Embryonic facial prominence (tissue), 1 donor: ENCODE measurements around the gene TRAF1.
"Not testable (repeated sequence)": the region's sequence is repeated elsewhere in the genome, so short reads cannot be mapped to it uniquely, and the experiment has no call there.

Source experiments
- DNase-seq: peaks from one replicate; pipeline ENCODE4 v3.0.0-alpha.2; 2016; ENCODE audit errors: extremely low spot score

TRAF1 gene, protein sequence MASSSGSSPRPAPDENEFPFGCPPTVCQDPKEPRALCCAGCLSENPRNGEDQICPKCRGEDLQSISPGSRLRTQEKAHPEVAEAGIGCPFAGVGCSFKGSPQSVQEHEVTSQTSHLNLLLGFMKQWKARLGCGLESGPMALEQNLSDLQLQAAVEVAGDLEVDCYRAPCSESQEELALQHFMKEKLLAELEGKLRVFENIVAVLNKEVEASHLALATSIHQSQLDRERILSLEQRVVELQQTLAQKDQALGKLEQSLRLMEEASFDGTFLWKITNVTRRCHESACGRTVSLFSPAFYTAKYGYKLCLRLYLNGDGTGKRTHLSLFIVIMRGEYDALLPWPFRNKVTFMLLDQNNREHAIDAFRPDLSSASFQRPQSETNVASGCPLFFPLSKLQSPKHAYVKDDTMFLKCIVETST

DNA sequence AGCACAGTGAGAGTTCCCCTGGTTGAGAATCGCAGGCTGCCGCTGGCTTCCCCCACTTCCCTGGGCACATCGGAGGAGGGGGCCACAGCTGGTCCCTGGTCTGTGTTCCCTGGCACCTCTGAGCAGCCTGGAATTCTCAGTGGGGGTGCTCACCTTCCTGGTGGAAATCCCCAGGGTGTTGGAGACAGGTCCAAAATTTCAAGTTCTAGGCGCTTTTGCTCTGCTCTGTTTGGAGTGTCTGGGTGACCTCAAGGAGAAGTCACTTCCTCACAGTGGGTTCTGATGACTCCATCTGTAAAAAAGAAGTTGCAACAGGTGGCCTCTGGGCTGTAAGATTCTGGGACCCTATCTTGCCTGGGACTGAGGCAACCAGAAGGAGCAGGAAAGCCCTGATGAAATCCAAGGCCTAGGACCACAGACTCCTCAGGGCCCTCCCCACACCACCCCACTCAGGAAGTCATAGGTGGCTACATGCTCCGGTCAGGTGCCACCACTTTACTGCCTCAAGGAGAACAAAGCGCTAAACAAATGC is at the start of gene TRAF1:
Gene TRAF1 (minus strand): TSS at position 400 of the 532 bp plus-strand sequence. CDS start 721 bp downstream, outside the sequence.
- no peak for DNase-seq

DNA sequence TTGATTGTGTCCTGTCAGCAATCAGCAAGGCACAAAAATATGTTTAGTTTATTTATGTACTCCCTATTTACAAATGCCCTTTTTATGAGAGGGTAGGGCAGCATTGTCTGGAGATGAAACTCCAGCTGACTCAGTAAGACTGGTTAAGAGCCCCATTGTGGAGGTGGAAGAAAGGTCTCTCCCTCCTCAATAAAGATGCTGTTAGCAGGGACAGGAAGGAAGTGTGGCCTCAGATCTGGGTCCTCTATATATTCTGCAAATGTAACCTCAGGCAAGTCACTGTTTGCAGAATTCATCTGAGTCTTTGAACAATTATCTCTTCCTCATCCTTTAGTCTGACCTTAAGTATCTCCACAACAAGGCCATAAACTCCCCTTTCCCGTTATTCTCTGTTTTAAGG is 48.3 kb upstream of the TRAF1 start:
- no peak for DNase-seq

DNA sequence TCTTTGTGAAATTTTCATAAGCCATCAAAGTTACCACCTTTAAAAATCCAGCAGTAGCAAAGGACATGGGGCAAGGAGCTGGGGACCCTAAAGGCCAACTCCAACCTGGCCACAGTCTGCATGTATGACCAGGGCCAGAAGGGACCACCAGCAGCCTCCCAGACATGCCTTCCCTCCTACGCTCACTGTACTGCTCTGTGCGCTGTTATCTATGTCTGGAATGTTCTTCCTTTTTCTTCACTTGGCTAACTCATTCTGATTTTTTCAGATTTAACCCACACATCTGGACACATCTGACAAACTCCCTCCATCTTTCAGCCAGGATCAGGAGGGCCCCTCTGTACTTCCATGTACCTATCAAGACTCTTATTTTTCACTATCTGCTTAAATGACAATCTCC is 47.6 kb upstream of the TRAF1 start:
- DNase-seq: no peak

DNA sequence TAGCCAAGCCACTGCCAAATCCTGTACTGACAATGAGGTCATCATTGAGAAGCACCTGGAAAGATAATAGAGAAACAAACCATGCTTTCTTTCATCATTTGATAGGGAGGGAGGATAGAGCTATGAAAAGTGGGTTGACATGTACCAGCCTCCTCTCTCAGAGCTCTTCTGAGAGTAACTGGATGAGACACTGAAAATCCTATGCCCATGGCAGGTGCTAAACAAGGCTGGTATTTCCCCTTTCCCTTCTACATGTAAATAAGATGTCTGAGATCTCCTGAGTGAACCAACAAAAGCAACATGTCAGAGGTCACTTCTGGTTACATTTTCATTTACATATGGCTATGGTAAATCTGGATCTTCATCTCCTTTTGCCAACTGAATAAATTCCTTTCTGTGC is 45.3 kb upstream of the TRAF1 start:
- no peak for DNase-seq

DNA sequence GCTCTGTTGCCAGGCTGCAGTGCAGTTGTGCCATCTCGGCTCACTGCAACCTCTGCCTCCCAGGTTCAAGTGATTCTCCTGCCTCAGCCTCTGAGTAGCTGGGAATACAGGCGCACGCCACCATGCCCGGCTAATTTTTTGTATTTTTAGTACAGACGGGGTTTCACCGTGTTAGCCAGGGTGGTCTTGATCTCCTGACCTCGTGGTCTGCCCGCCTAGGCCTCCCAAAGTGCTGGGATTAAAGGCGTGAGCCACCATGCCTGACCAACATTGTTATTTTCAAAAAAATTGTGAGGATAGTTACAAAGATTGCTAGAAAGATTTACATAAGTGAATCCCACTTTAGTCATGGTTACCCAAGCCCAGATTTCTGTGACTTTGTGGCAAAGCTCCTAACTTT is 44.9 kb upstream of the TRAF1 start:
- not testable (repeated sequence) for DNase-seq

DNA sequence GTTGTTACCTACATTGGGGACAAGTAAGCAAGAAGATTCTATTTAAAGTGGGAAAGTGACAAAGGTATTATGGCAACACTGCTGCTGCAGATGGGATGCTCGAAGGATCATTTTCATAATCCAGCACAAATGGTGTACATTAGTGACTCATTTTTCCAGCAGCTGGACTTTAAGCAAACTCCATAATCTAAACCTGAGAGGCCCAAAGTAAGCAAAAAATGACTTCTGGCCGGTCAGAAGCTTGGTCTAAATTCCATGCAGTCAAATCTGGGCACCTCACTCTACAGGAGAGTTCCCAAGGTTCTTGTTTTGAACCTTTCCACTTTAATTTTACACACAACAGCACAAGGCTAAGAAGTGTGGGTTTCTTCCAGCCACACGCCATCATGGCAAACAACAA is 43.6 kb upstream of the TRAF1 start:
- DNase-seq: no peak

DNA sequence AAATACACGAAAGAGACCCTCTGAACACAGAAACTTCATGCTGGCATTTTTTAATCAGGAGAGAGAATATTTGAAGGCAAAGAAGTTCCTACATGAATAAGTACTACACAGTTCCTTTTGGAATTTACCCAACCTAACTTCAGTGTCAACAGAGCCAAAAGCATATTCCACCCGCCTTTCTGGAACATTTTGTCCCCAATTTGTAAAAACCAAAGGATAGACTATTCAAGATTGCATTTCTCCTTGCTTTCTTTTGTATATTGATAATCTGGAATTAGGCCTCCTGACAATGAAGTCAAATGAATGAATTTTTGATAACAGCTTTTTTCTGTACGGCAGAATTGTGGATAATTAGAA is 39.4 kb upstream of the TRAF1 start:
- no peak for DNase-seq

DNA sequence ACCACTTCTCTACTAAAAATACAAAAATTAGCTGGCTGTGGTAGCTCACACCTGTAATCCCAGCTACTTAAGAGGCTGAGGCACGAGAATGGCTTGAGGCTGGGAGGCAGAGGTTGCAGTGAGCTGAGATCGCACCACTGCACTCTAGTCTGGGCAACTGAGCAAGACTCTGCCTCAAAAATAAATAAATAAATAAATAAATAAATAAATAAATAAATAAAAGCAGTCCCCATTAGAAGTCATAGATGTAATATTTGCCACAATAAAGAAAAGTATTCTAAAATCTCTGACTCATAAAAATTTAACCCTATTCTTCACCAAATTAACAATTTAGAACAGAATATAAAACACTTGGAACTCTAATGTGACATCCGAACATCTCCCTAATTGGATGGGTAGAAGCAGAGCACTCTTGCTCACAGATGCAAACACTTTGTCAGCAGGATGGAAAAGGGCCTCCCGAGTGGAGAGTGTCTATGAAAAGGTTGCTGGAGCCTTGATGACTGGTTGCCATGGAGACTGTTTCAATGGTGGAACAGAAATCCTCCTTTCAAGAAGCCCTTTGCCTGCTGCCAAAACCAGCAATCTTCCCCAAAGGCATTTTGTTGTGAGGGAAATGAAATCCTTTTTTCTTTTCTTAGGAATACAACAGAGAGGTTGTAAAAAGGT is 38.9 kb upstream of the TRAF1 start:
- peak; percentile 82 for DNase-seq

DNA sequence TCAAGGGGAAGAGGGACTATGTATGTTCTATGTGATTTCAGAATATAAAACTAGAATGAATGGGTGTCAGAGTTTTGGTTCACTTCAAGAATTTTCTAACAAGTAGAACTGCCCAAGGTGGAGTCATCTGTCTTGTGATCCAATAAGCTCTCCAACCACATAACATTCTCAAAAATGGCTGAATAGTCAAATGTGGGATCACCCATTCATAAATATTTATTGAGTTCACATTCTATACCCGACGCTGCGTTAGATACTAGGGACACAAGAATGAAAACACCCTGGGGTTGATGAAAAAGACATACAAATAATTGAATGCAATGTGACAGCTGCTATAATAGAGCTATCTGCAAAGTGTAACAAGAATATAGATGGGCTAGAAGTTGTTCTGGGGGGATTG is 35.3 kb upstream of the TRAF1 start:
- DNase-seq: no peak

DNA sequence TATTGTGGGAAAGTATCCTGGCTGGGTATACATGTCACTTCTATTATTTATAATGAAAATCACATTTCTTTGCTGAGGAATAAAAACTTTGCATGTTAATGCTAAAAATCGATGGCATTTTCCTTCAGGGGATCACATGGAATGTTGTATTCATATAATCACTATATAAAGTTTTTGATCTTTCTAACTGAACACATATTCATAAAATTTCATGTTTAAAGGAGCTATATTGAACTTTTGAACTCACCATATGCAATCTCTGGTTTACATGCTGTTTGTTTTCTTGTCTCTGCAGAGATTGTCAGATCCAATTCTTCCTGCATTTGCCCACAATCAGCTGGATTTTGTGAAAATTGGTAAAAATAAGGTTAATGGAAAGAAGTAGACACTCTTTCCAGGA is 33.4 kb upstream of the TRAF1 start:
- DNase-seq: peak; percentile 38

DNA sequence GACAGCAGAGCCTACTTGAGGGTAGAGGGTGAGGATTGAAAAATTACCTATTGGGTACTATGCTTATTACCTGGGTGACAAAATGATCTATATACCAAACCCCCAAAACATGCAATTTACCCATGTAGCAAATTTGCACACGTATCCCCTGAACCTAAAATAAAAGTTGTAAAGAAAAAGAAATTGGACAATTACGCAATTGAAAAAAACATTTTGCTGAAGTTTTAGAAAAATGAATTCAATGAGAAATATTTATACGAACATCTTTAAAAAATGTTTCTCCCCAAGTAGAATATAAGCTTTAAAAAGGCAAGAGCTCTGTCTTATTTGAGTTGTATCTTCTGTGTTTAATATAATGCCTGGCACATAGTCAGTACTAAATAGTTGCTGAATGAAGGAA is 30.3 kb upstream of the TRAF1 start:
- no peak for DNase-seq

DNA sequence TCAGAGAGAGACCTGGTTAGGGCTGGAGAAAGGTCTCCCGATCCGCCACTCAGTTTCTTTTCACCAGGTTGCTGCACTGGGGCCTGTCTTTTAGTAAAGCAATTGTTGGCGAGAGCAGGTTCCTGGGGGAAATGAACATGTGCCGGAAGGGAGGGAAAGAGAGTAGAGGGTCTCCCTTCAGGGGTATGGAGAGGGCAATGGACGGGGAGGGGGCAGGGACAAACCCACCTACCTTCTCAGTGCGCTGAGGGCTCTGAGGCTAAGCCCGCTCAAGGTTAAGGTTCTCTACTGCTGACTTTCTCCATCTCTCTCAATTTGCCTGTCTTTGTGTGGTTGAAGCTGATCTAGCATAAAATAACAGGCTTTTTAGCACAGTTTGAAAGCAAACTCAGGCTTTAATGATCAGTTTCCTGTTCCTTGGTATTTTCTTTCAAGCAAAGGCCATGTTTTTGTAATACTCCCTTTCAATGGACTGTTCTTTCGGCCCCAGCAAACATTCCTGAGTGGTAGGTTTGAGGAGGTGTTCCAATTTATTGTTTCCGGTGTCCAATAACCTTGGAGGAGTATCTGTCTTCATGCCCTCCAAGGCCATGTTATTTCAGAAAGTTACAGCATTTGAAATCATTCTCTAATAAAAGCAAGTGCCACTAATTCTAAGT is 25.5 kb upstream of the TRAF1 start:
- no peak for DNase-seq

DNA sequence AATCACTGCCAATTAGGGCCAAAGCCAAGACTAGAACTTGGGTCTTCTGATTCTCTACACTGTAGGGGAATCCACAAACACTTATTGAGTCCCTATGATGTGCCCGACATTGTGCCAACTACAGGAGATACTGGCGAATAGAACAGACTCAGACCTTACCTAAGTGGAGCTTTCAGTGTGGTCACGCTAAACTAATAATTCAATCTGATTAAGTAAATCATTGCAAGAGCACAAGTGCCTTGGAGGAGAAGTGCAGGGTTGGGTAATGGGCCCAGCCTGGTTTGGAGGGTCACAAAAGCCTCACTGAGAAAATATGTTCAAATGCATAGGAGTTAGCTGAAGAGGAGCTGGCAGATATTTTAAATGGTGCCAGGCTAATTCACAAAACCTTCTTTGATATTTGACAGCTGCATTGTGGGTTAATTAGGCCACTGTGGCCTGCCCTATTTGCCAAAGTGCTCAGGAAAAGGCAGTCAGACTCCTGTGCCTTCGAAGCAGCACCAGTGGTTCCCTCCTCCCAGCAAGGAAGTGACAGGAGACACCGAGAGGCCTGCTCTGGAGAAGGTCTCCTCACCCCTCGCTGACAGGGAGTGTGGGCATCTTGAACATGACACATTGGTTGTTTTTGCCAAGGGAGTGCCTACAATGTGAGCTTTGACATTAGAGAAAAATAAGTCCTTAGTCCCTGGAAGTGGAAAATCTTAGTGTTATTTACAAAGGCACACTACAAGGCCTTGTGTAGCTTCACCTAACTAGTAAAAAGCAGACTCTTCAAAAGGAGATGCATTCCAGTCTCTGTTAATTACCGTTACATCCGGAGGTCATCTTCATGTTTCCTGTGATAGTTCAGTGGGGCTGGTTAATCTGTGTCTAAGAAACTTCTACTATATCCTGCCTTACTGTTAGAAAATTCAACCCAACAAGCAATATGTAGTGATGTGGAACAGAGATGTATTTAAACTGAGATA is 24.1 kb upstream of the TRAF1 start:
- DNase-seq: no peak

DNA sequence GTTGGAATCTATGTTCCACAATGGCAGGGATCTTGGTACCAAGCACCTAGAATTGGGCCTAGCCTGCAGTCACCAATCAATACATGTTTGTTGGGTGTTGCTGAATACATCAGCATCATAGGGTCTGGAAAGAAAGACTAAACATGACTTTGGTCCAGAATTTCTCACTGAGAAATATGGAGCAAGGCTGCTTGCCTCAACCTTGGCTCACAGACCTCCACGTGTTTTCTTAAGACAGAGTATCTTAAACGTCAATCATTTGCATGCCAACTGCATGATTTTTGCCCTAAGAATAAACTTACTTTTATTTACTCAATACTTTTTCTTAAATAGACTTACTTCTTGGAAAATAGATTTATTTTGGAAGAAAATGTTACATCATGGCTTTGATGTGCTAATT is 22.7 kb upstream of the TRAF1 start:
- DNase-seq: no peak

DNA sequence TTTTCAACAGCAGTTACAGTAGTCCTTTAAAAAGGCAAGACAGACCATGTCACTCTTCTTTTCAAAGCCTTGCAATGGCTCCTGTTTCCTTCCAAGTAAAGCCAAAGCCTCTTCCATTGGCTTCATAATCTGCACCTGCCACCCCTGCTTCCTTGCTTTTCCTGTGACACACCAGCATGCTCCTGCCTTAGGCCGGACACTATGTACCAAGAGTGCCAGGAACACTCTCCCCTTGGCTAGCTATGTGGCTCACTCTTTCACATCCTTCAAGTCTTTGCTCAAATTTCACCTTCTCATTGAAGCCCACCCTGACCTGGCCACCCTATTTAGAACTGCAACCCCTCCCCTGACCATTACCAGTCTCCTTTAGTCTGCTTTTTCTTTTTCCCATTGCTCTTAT is 22.2 kb upstream of the TRAF1 start:
- no peak for DNase-seq

DNA sequence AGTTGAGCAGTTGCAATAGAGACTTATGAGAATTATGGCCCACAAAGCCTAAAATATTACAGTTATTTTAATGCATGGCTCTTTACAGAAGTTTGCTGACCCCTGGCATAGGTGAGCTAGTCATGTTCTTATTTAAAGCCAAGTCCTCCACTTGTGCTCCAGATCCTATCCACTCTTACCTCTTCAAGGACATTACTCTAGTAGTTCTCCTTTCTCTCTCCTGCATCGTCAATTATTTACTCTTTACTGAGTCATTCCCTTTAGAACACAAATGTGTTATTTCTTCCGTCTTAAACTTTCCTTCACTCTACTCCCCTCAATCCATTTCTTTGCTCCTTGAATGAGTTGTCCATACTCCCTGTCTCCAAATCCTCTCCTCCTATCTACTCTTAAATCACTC is 20.6 kb upstream of the TRAF1 start:
- DNase-seq: no peak

DNA sequence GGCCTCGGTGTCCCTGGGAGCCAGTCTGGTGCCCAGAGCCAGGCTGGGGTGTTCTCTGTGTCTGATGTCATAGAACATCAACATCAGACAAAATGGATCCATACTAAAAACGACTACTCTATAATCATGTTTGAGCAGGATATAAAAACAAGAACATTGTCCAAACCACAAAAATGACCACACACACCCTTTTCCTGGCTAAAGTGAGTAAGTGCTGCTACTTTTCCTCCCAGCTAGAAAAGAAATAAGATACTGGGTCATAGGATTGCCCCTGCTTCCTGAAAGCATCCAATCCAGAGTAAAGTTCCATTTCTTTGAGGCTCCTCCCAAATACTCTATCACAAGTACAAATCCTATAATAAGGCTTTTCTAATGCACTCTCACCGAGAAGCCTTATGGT is 19.7 kb upstream of the TRAF1 start:
- no peak for DNase-seq

DNA sequence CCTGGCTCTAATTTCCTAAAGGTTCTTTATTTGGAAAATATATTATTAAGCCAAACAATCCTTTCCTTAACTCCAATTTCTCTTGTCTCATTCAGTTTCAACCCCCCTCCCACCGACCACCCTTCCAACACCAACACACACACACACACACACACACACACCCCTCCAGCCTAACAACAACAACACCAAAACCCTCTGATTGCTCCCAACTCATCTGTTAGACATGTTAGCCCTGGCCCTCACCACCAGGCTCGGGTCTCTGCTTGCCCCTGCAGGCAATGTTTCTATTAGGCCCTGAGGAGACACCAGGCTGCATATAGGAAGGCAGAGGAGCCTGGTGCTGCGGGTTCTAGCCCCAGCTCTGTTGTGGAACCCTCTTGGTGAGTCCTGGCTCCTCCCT is 18.4 kb upstream of the TRAF1 start:
- DNase-seq: no peak

DNA sequence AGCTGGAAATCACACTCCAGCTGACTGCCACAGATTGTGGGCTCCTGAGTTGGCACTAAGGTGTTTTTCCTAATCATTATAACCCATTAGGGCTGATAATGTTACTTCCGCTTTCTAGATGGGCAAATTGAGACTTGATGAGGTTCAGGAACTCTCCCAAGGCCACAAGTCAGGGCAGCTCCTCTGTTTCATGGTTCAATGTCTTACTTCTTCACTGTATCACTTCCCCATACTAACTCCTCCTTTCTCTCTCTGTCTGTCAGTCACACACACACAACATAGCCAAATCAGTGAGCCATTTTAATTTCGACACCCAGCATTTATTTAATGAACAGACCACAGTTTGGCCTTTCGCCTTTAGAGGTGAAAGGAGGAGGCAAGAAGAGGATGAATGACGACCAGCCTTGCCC is 17.8 kb upstream of the TRAF1 start:
- no peak for DNase-seq

DNA sequence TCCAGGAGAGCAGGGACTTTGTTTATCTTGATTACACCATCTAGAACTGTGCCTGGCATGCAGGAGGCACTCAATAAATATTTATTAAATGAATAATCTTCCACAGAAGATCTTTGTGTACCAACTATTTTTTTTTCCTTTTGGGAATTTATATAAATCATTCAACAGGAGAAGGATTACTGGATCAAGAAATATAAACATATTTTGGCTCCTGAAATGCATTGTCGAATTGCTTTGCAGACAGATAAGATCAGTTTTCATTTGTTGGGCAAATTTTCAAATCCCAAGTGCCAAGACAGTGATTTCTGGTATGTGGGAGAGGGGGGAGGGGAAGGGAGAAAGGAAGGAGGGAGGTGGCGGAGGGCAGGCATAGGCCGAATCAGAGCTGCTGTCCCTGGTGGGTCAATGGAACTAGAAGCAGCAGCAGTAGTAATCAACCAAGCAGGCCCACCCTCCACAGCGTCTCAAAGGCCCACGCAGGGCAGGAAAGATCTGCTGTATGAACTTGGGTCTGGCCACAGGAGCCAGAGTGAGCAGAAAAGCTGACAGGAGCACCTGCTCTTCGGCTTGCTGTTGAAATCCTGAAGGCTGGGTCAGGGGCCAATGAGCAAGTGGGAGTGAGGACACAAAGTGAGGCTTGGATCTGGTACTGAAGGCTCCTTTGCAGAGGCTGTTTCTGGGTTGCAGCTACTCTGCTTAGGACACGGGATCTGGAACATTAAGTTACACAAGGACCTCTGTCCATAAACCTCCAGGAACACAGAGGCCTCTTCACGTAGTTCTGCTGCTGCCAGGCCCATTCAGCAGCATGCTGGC is 15.8 kb upstream of the TRAF1 start:
- no peak for DNase-seq
